Gastrocnemius medialis (tissue), 4 donors: ENCODE data around the gene WDR72.

Experiments used
- CTCF ChIP-seq, 5 experiments: fragments of 450-650 bp in 3 of 5; fragments of 200-600 bp in 2 of 5; sonication (generic) in 2 of 5; IDR thresholded peaks in 4 of 5; conservative IDR thresholded peaks in 1 of 5; 1 replicate in 4 of 5; 2 replicates in 1 of 5; pipeline ENCODE4 v1.5.1; 2016 to 2019; ENCODE audit warnings: antibody characterized with exemption in 5 of 5, mild to moderate bottlenecking in 3 of 5, moderate library complexity in 3 of 5
- POLR2A ChIP-seq, 2 donors: fragments of 450-650 bp; IDR thresholded peaks; one replicate each; pipeline ENCODE4 v1.6.1; 2017; ENCODE audit warnings: antibody characterized with exemption in 2 of 2, mild to moderate bottlenecking in 2 of 2, moderate library complexity in 2 of 2

GRCh38 chr15:53648934-53649333, 110.5 kb downstream of the WDR72 start:
- TF ChIP-seq CTCF (IDR thresholded peaks at IDR 0.05 in 4 of 5, conservative IDR thresholded peaks at IDR 0.05 in 1 of 5), result no peak
- no peak for TF ChIP-seq POLR2A (IDR thresholded peaks at IDR 0.05)
